ENCODE measurements around the gene SPSB1.

DNA sequence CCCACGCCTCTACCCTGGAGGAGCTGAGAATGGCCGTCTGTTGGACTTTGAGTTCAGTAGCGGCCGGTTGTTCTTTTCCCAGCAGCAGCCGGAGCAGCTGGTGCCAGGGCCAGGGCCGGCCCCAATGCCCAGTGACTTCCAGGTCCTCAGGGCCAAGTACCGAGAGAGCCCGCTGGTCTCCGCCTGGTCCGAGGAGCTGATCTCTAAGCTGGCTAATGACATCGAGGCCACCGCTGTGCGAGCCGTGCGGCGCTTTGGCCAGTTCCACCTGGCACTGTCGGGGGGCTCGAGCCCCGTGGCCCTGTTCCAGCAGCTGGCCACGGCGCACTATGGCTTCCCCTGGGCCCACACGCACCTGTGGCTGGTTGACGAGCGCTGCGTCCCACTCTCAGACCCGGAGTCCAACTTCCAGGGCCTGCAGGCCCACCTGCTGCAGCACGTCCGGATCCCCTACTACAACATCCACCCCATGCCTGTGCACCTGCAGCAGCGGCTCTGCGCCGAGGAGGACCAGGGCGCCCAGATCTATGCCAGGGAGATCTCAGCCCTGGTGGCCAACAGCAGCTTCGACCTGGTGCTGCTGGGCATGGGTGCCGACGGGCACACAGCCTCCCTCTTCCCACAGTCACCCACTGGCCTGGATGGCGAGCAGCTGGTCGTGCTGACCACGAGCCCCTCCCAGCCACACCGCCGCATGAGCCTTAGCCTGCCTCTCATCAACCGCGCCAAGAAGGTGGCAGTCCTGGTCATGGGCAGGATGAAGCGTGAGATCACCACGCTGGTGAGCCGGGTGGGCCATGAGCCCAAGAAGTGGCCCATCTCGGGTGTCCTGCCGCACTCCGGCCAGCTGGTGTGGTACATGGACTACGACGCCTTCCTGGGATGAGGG is 28.5 kb upstream of the SPSB1 start:
- TF ChIP-seq ARNTL (CRISPR knock-in tag; IDR thresholded peaks at IDR 0.05; ENCODE audit: borderline replicate concordance, low read depth) (no peak), GLIS3 (CRISPR knock-in tag; IDR thresholded peaks at IDR 0.05) (no peak), ZNF8 (CRISPR knock-in tag; IDR thresholded peaks at IDR 0.05) (no peak)
- TF ChIP-seq, protein P1, sequence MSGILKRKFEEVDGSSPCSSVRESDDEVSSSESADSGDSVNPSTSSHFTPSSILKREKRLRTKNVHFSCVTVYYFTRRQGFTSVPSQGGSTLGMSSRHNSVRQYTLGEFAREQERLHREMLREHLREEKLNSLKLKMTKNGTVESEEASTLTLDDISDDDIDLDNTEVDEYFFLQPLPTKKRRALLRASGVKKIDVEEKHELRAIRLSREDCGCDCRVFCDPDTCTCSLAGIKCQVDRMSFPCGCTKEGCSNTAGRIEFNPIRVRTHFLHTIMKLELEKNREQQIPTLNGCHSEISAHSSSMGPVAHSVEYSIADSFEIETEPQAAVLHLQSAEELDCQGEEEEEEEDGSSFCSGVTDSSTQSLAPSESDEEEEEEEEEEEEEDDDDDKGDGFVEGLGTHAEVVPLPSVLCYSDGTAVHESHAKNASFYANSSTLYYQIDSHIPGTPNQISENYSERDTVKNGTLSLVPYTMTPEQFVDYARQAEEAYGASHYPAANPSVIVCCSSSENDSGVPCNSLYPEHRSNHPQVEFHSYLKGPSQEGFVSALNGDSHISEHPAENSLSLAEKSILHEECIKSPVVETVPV (CRISPR knock-in tag; IDR thresholded peaks at IDR 0.05) = no peak
- TF ChIP-seq, protein P2, sequence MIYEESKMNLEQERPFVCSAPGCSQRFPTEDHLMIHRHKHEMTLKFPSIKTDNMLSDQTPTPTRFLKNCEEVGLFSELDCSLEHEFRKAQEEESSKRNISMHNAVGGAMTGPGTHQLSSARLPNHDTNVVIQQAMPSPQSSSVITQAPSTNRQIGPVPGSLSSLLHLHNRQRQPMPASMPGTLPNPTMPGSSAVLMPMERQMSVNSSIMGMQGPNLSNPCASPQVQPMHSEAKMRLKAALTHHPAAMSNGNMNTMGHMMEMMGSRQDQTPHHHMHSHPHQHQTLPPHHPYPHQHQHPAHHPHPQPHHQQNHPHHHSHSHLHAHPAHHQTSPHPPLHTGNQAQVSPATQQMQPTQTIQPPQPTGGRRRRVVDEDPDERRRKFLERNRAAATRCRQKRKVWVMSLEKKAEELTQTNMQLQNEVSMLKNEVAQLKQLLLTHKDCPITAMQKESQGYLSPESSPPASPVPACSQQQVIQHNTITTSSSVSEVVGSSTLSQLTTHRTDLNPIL (CRISPR knock-in tag; IDR thresholded peaks at IDR 0.05; ENCODE audit: low read depth) = no peak
